EH (cell line): ENCODE measurements around the gene CELF4.

Experiments used
- DNase-seq: peaks from one replicate; pipeline ENCODE4 v3.0.0-alpha.2; 2015; ENCODE audit warnings: low read depth

The CELF4 gene

DNA sequence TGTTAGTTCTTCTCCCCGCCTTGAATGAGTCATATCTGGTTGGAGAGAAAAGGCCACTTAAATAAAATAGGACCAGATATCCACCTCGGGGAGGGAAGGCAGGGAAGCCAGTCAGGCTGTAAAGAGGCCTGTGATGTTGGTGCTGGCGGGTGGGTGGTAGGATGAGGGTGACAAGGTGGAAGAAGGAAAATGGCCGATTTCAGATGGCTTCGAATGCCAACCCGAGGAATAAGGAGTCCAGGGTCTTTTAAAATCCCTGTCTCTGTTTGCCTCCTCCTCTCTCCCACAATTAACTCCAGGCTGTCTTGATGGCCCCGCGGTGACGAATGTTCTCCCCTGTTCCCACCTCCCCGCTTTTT lies 41.5 kb downstream of the CELF4 start:
- no peak for DNase-seq

DNA sequence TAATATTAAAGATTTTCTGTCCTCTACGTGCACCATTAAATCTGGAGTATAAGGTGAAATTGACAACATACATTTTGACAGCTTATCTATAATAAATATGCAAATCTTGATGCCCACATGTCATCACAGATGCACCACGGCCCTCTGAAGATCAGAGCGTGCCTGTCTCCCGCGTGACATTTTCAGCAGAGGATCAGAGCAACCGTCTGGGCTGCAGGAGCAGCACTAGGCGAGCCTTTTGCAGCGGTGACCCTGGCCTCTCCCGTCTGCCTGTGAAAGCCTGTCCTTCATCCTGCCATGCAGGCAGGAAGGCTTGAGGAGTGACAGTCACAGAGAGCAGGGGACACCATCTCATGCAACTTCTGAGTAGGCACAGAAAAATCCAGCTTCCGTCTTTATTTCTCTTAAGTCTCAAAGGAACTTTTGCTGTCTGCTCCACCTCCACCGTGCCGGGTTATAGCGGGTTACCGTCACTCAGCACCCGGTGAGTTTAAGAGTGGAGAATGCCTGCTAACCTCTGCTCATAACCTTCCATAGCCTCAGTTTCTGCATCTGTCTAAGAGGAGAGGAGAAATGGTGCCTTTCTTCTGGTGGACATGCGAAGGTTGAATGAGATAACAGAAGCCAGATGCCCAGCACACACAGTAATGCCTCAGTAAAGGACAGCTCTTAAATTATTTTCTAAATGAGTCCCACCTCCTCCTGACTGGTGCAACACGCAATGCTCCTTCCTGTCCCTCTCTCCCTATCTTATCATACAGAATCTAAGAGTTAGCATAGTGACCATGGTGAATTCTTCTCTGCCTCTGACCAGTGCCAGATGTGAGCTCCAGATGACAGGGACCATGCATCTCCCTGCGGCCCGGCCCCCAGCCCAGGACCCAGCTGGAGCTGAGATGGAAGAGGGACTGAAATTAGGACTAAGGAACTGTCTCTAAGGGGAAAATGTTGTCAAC lies 43.8 kb downstream of the CELF4 start:
- DNase-seq, result no peak

GRCh38 chr18:37520508-37520907 lies 45.1 kb downstream of the CELF4 start:
- DNase-seq, result no peak

DNA sequence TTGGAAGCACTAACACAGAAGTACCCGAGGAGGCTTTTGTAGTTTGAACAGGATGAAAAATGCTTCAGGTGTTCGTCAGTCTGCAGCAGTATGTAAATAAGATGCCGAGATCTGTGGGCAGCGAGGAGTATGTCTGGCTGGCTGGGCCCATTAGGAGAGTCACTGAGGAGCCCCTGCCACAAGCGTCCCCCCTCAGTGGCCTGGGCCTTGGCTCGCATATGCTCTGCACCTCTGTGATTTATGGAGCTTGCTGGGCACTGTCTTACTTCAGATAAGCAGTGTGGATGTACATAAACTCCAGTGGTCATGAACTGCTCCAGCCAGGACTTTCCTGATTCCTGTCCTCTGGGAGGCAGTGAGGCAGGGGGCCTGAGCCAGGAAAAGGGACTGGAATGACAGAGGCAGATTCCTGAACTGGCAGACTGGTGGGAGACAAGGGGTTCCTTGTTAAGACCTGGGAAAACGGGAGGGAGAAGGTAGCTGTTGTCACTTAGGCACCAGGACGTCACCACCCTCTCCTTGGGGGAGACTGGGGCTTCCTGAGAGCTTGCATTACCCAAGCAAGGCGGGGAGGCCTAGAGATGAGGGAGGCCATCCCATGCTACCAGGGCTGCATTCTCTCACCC lies 46.0 kb downstream of the CELF4 start:
- DNase-seq, result no peak

DNA sequence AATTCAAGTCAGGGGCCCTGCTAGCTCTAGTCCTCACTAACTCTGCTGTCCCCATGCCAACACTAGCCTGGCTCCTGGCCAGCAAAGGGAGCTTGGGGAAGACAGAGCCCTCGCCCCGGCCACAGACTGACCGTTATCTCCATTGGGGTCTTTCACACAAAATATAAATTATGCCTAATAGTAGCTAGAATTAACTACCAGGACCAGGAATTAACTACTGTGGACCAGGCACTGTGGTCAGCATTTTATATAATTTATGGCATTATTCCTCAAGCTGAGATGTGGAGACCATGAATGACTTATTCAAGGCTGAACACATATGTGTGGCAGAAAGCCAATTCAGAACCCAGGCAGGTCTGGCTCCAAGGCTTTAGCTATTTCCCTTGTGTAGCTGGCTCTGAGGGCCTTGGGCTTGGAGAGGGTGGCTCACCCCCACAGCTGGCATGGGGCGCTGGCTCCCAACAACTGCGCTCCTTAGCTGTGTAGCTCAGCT lies 49.2 kb downstream of the CELF4 start:
- DNase-seq, result no peak

GRCh38 chr18:37514953-37515352 lies 50.6 kb downstream of the CELF4 start:
- no peak for DNase-seq

- no peak for DNase-seq
Measured at GRCh38 chr18:37512400-37512799, 53.2 kb downstream of the CELF4 start.

DNA sequence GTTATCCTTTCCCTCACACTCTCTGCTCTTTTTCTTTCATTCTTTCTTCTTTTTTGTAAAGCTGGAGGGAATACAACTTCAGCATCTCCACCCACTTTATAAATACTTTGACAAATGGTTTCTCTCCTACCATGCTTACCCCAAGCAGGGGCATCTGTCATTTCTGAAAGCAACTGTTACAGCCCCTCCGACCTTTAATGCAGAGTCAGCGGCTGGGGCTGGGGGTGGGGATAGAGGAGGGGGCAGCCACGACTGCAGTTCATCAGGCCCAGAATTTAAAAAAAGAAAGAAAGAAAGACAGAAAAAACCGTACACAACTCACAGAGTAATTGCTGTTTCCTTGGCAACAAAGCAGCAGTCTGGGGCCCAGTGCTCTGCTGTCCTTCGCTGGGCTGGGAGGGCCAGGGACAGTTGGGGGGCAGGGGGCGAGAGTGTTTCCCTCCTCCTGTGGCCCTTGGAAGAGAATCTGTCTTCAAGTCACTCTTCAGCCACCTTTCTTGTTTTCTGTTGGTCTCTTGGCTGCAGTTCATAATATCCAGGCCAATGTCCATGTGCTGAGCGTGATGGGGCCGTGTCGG lies 53.8 kb downstream of the CELF4 start:
- DNase-seq, result no peak

- DNase-seq, result no peak
Measured at GRCh38 chr18:37509600-37509999, 56.0 kb downstream of the CELF4 start.

DNA sequence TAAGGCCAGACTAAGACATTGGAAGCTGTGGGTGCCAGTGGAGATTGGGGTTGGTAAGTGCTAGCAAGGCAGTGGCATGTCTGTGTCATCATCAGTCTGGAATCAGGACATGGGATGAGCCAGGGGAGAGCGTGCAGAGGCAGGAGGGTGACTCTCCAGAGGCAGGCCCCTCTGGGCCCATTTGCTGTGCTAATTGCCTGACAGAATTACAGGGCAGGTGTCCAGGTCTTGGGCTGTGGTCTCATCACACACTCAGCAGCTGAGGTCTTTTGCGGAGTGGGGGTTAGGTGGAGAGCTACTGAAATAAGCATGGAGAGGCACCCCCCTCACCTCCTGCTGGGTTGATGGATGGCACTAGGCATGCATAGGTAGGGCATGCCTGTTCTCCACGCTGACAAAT lies 57.4 kb downstream of the CELF4 start:
- no peak for DNase-seq

DNA sequence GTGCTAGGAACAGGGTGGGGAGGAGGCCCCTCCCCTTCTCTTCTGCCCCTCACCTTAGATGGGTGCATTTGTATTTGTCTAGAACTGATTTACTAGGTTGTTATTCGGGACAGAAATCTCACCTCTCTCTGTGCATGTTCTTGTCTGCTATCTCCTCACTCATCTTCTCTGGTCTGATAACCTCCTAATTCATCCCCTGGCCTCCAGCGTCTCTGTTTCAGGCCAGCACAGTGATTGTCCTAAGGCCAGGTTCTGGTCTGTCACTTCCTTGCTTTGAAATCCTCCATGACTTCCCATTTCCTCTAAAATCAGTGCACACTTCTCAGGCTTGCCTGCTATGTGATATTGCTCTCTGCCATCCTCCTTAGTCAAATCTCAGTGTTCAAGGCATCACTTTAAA lies 58.4 kb downstream of the CELF4 start:
- no peak for DNase-seq

- DNase-seq, result no peak
Measured at GRCh38 chr18:37506001-37506400, 59.6 kb downstream of the CELF4 start.

GRCh38 chr18:37505321-37505720 lies 60.3 kb downstream of the CELF4 start:
- DNase-seq, result no peak

GRCh38 chr18:37502601-37503000 lies 63.0 kb downstream of the CELF4 start:
- no peak for DNase-seq

DNA sequence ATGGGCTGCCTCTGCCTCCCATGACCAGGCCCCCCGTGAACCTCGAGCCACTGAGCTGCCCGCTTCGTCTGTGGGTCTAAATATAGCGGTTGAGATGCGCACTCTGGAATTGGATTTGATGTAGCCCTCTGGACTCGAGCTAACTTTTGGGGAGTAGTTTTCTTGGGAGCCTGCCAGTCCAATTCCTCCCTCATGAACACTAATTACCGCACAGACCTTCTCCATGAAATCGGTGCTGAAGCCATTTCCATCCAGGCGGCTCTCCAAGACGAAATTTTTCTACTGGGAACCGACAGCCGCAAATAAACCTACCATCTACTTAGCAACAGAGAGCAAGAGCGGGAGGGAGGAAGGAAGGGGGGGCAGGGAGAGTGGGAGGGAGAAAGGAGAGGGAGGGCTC lies 63.6 kb downstream of the CELF4 start:
- no peak for DNase-seq

DNA sequence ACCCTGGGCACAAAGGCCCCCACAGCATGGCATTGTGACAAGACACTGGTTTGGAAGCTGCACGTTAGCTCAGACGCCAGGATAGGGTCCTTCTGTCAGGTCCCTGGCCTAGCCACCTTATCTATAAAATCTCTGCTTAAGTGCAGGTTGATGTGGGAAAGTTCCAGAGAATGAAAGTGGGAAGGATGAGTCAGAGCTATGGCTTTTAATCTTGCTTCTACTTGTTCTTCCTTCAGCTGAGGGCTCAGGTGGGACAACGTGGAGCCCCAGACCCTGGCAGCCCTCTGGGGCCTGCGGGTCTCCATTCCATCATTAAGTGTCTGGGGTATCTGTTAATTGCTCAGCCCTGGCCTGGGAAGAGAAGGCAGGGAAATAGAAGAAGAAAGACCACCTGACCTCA lies 64.5 kb downstream of the CELF4 start:
- no peak for DNase-seq

DNA sequence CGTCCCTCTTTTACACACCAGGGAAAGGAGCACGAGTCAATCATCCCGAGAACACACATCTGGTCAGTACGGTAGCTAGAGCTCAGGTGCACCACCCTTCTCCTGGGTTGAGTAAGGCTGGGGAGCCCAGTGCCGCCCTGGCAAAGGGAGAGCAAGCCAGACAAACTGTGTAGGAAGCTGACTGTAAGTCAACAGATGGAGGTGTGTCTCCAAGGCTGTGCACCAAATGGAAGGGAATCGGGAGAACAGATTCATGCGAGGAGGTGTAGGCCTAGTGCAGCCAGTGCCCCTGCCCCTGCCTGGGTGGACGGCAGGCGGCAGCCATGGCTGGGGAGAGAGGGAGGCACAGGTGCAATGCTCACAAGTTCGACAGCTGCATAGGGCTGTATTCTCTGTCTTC lies 65.7 kb downstream of the CELF4 start:
- DNase-seq, result no peak

DNA sequence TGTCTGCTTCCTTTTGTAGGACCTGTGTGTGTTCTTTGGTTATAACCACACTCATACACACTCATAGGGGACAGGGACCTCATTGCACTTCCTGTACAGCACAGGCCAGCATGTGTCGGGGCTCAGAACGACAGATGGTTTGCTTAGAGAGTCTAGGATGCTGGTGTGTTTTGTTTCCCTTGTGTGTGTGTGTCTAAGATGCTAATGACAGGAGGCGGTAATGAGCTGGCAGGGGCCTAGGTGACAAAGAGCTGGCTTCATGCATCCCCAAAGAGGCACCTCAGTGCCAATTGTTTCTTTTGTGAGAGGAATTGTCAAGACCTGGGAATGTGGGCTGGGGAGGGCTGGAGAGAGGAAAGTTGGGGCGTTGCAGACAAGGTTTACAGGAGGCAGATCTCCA lies 66.6 kb downstream of the CELF4 start:
- no peak for DNase-seq

DNA sequence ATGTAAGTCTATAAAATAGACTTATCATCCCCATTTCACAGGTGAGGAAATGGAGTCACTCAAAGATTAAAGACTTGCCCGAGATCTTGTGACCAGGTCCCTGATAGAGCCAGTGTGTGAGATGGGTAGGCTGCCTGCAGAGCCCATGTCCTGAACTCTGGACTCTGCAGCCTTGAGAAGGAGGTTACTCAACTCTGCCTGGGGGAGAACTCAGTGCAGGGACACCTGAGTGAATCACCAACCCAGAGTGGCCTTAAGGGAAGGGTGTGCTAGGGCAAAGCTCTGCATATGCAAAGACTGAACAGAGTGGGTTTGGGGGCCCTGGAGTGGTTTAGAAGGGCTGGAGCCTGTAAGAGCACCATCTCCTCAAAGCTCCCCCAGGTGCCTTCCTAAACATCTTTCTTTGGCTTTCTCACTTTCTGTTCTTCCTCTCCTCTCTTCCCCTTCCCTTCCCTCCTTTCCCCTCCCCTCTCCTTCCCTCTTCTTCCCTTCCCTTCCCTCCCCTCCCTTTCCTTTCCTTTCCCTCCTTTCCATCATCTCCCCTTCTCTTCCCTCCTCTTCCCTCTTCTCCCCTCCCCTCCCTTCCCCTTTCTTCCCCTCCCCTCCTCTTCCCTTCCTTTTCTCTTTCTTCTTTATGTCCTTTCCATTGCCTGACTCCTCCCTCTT lies 67.6 kb downstream of the CELF4 start:
- no peak for DNase-seq

GRCh38 chr18:37496568-37496967 lies 69.0 kb downstream of the CELF4 start:
- no peak for DNase-seq

- no peak for DNase-seq
Measured at GRCh38 chr18:37495354-37495753, 70.2 kb downstream of the CELF4 start.

DNA sequence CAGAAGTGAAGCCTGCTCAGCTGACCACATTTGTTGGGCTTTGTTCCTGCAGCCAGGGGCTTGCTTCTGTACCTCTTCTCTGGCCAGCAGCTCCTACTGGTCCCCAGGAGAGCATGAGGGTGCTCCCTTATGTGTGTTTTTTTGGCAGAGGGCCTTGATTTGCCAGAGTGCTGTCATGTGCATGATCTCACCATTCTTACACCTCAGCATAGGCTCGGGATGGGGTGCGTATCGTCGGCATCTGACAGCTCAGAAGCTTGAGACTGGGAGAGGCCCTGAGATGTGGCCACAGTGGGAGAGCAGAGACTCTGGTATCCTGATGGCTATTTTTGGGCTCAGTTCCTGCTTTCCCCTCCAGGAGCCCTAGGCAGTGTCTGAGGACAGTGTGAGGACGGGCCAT lies 71.2 kb downstream of the CELF4 start:
- no peak for DNase-seq
